NCI-H82 treated with DMSO at 0.1 percent for 48 hours (cell line): ENCODE measurements around the gene EGR4.
"Not testable (repeated sequence)": the region's sequence is repeated elsewhere in the genome, so short reads cannot be mapped to it uniquely, and the experiment has no call there.

ENCODE experiments used
- DNase-seq: peaks from one replicate; lab custom pipeline; 2025; ENCODE audit not compliant: unreplicated experiment; lab: John Stamatoyannopoulos, UW

Gene EGR4

GRCh38 chr2:73264332-73264606 lies 29.1 kb downstream of the EGR4 start:
- no peak for DNase-seq

GRCh38 chr2:73263540-73264331 lies 29.6 kb downstream of the EGR4 start:
- no peak for DNase-seq

GRCh38 chr2:73262691-73263429 lies 30.5 kb downstream of the EGR4 start:
- DNase-seq = not testable (repeated sequence)

GRCh38 chr2:73262108-73262651 lies 31.2 kb downstream of the EGR4 start:
- no peak for DNase-seq

- no peak for DNase-seq
Observed at GRCh38 chr2:73260338-73260984, 32.9 kb downstream of the EGR4 start.

- no peak for DNase-seq
Observed at GRCh38 chr2:73259704-73260337, 33.5 kb downstream of the EGR4 start.

GRCh38 chr2:73259276-73259675 lies 34.1 kb downstream of the EGR4 start:
- no peak for DNase-seq

GRCh38 chr2:73258913-73259215 lies 34.5 kb downstream of the EGR4 start:
- DNase-seq = no peak

- no peak for DNase-seq
Observed at GRCh38 chr2:73258186-73258912, 35.0 kb downstream of the EGR4 start.

GRCh38 chr2:73257425-73258125 lies 35.8 kb downstream of the EGR4 start:
- no peak for DNase-seq

GRCh38 chr2:73257021-73257420 lies 36.3 kb downstream of the EGR4 start:
- no peak for DNase-seq

- no peak for DNase-seq
Observed at GRCh38 chr2:73256618-73256922, 36.8 kb downstream of the EGR4 start.

GRCh38 chr2:73255907-73256617 lies 37.3 kb downstream of the EGR4 start:
- no peak for DNase-seq

- no peak for DNase-seq
Observed at GRCh38 chr2:73255007-73255644, 38.2 kb downstream of the EGR4 start.

GRCh38 chr2:73254343-73255006 lies 38.9 kb downstream of the EGR4 start:
- no peak for DNase-seq

GRCh38 chr2:73253901-73254300 lies 39.4 kb downstream of the EGR4 start:
- no peak for DNase-seq

- DNase-seq = no peak
Observed at GRCh38 chr2:73253400-73253799, 39.9 kb downstream of the EGR4 start.

GRCh38 chr2:73252238-73253027 lies 40.9 kb downstream of the EGR4 start:
- no peak for DNase-seq
